ENCODE data around the gene GEN1. TPM values are rescaled to one million over a fixed set of nuclear protein-coding genes. Genes with fewer than 3 reads are reported as not detected.

Gene GEN1, protein sequence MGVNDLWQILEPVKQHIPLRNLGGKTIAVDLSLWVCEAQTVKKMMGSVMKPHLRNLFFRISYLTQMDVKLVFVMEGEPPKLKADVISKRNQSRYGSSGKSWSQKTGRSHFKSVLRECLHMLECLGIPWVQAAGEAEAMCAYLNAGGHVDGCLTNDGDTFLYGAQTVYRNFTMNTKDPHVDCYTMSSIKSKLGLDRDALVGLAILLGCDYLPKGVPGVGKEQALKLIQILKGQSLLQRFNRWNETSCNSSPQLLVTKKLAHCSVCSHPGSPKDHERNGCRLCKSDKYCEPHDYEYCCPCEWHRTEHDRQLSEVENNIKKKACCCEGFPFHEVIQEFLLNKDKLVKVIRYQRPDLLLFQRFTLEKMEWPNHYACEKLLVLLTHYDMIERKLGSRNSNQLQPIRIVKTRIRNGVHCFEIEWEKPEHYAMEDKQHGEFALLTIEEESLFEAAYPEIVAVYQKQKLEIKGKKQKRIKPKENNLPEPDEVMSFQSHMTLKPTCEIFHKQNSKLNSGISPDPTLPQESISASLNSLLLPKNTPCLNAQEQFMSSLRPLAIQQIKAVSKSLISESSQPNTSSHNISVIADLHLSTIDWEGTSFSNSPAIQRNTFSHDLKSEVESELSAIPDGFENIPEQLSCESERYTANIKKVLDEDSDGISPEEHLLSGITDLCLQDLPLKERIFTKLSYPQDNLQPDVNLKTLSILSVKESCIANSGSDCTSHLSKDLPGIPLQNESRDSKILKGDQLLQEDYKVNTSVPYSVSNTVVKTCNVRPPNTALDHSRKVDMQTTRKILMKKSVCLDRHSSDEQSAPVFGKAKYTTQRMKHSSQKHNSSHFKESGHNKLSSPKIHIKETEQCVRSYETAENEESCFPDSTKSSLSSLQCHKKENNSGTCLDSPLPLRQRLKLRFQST
- 10.0 and 10.7 TPM in 2 replicates for polyA plus RNA-seq (2013)

- H3K4me3 ChIP-seq (ENCODE audit: low read depth, low read length) = peak within 1 kb of the TSS; percentile 95
- H3K4ac ChIP-seq (ENCODE audit: low read depth, low read length) = peak within 1 kb of the TSS; percentile 98
- no CpG with 5 or more reads among the region's 76 CpGs for WGBS (ENCODE audit: extremely low coverage, insufficient coverage, insufficient read length)
- peak within 1 kb of the TSS; percentile 98 for H4K91ac ChIP-seq (ENCODE audit: low read depth, low read length)
- peak within 1 kb of the TSS; percentile 98 for H3K27ac ChIP-seq (ENCODE audit: low read depth, low read length)
- peak within 1 kb of the TSS; percentile 65 for H3K4me2 ChIP-seq (ENCODE audit: low read length)
- DNase-seq = peak; percentile 83 to 92
- peaks cover 12% of the 10 kb centered on the region for H3K79me1 ChIP-seq (ENCODE audit: low read length)
- peak within 1 kb of the TSS; percentile 99 for H2BK120ac ChIP-seq (ENCODE audit: insufficient read depth, low read length, poor library complexity)
- no peak within 1 kb of the TSS for H3K23ac ChIP-seq (ENCODE audit: low read length)
- no peaks in the 10 kb centered on the region for H3K9me3 ChIP-seq (ENCODE audit: insufficient read depth, low read depth, low read length)
- peak within 1 kb of the TSS; percentile 87 for H2BK12ac ChIP-seq (ENCODE audit: low read length)
- H2AFZ ChIP-seq (ENCODE audit: insufficient read depth, low read length, poor library complexity) = peak within 1 kb of the TSS; percentile 100
- H3K14ac ChIP-seq (ENCODE audit: low read length) = peak within 1 kb of the TSS; percentile 99
- peak within 1 kb of the TSS; percentile 97 for H4K12ac ChIP-seq (ENCODE audit: low read depth, low read length)
- peak within 1 kb of the TSS; percentile 99 for H4K8ac ChIP-seq (ENCODE audit: low read depth, low read length)
- peaks cover 11% of the 10 kb centered on the region for H3K79me2 ChIP-seq (ENCODE audit: control insufficient read depth, insufficient read depth, low read length, poor library complexity)
- H3K18ac ChIP-seq (ENCODE audit: low read length) = peak within 1 kb of the TSS; percentile 99
- no peaks in the 10 kb centered on the region for H3K36me3 ChIP-seq (ENCODE audit: control insufficient read depth in 1 of 2, insufficient read depth in 2 of 2, low read length in 2 of 2)
- no peaks in the 10 kb centered on the region for H3K4me1 ChIP-seq (ENCODE audit: control insufficient read depth in 1 of 2, insufficient read depth in 2 of 2, low read length in 2 of 2)
- peak within 1 kb of the TSS; percentile 84 for H2AK5ac ChIP-seq (ENCODE audit: low read length)
- H3K27me3 ChIP-seq (ENCODE audit: insufficient read depth, low read length) = no peaks in the 10 kb centered on the region
- H2BK5ac ChIP-seq (ENCODE audit: low read depth, low read length, poor library complexity) = peak within 1 kb of the TSS; percentile 98
- peak within 1 kb of the TSS; percentile 96 for H3K9ac ChIP-seq (ENCODE audit: low read length)
These were observed at the start of gene GEN1, which contains the start of gene SMC6 for GRCh38 chr2:17753803-17754663. Gene GEN1, plus strand, starts transcription at chr2:17754138. Its CDS starts 5,806 bp downstream, at chr2:17759944. Gene SMC6, minus strand, starts transcription at chr2:17753810. Its CDS starts 7,864 bp downstream, at chr2:17745946.

DNA sequence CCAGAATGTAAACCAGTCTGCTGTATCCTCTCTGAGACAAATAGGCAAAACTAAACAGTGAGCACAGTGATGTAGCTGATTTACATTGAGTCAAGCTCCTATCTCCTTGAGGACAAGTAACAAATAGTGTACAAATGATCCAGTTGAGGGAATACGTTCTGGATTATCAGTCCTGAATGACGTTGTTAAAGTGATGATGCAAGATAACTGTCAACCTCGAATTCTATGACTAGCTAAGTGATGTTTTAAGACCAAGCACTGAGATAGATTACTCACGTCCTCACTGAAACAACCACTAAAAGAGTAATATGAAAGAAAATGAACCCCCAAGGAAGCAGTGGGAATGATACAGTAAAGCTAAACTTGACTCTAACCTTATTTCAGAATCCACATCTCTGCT lies 47.1 kb upstream of the GEN1 start:
- Histone ChIP-seq H3K4me1 (ENCODE audit: control insufficient read depth in 1 of 2, insufficient read depth in 2 of 2, low read length in 2 of 2) (no peaks in the 10 kb centered on the region), H3K4me2 (ENCODE audit: low read length) (no peak overlapping the region)
- WGBS (ENCODE audit: extremely low coverage, insufficient coverage, insufficient read length) = no CpG with 5 or more reads among the region's 4 CpGs

GRCh38 chr2:17708501-17708900 lies 45.4 kb upstream of the GEN1 start:
- no peak overlapping the region for H4K8ac ChIP-seq (ENCODE audit: low read depth, low read length)
- no peak overlapping the region for H2BK12ac ChIP-seq (ENCODE audit: low read length)
- H3K9me3 ChIP-seq (ENCODE audit: insufficient read depth, low read depth, low read length) = no peaks in the 10 kb centered on the region
- H3K4ac ChIP-seq (ENCODE audit: low read depth, low read length) = no peak overlapping the region
- H2AFZ ChIP-seq (ENCODE audit: insufficient read depth, low read length, poor library complexity) = no peak overlapping the region
- H4K91ac ChIP-seq (ENCODE audit: low read depth, low read length) = no peak overlapping the region
- H3K23ac ChIP-seq (ENCODE audit: low read length) = no peak overlapping the region
- H3K27me3 ChIP-seq (ENCODE audit: insufficient read depth, low read length) = no peaks in the 10 kb centered on the region
- H2BK5ac ChIP-seq (ENCODE audit: low read depth, low read length, poor library complexity) = no peak overlapping the region
- H3K4me2 ChIP-seq (ENCODE audit: low read length) = no peak overlapping the region
- H3K79me2 ChIP-seq (ENCODE audit: control insufficient read depth, insufficient read depth, low read length, poor library complexity) = no peaks in the 10 kb centered on the region
- no peaks in the 10 kb centered on the region for H3K4me1 ChIP-seq (ENCODE audit: control insufficient read depth in 1 of 2, insufficient read depth in 2 of 2, low read length in 2 of 2)
- no peak overlapping the region for H3K14ac ChIP-seq (ENCODE audit: low read length)
- H3K4me3 ChIP-seq (ENCODE audit: low read depth, low read length) = no peak overlapping the region
- no peak overlapping the region for H4K12ac ChIP-seq (ENCODE audit: low read depth, low read length)
- no peaks in the 10 kb centered on the region for H3K79me1 ChIP-seq (ENCODE audit: low read length)
- H2BK120ac ChIP-seq (ENCODE audit: insufficient read depth, low read length, poor library complexity) = no peak overlapping the region
- WGBS (ENCODE audit: extremely low coverage, insufficient coverage, insufficient read length) = no CpG with 5 or more reads among the region's 1 CpG
- DNase-seq = no peak
- H3K18ac ChIP-seq (ENCODE audit: low read length) = no peak overlapping the region
- no peak overlapping the region for H3K27ac ChIP-seq (ENCODE audit: low read depth, low read length)
- no peak overlapping the region for H2AK5ac ChIP-seq (ENCODE audit: low read length)
- no peak overlapping the region for H3K9ac ChIP-seq (ENCODE audit: low read length)
- peaks cover 8 to 18% of the 10 kb centered on the region in 2 experiments for H3K36me3 ChIP-seq (ENCODE audit: control insufficient read depth in 1 of 2, insufficient read depth in 2 of 2, low read length in 2 of 2)

More for the DNA sequence above, 47.1 kb upstream of the GEN1 start:
- Histone ChIP-seq H2AK5ac (ENCODE audit: low read length) (no peak overlapping the region), H3K79me1 (ENCODE audit: low read length) (no peaks in the 10 kb centered on the region), H4K12ac (ENCODE audit: low read depth, low read length) (no peak overlapping the region), H2BK5ac (ENCODE audit: low read depth, low read length, poor library complexity) (no peak overlapping the region), H4K8ac (ENCODE audit: low read depth, low read length) (no peak overlapping the region), H3K27me3 (ENCODE audit: insufficient read depth, low read length) (no peaks in the 10 kb centered on the region), H2BK120ac (ENCODE audit: insufficient read depth, low read length, poor library complexity) (no peak overlapping the region), H3K36me3 (ENCODE audit: control insufficient read depth in 1 of 2, insufficient read depth in 2 of 2, low read length in 2 of 2) (peaks cover 6 to 18% of the 10 kb centered on the region in 2 experiments), H3K27ac (ENCODE audit: low read depth, low read length) (no peak overlapping the region), H3K18ac (ENCODE audit: low read length) (no peak overlapping the region), H3K9ac (ENCODE audit: low read length) (no peak overlapping the region), H3K9me3 (ENCODE audit: insufficient read depth, low read depth, low read length) (no peaks in the 10 kb centered on the region), H3K14ac (ENCODE audit: low read length) (no peak overlapping the region), H4K91ac (ENCODE audit: low read depth, low read length) (no peak overlapping the region), H3K23ac (ENCODE audit: low read length) (no peak overlapping the region), H2BK12ac (ENCODE audit: low read length) (no peak overlapping the region), H3K4me3 (ENCODE audit: low read depth, low read length) (no peak overlapping the region), H2AFZ (ENCODE audit: insufficient read depth, low read length, poor library complexity) (no peak overlapping the region), H3K79me2 (ENCODE audit: control insufficient read depth, insufficient read depth, low read length, poor library complexity) (no peaks in the 10 kb centered on the region), H3K4ac (ENCODE audit: low read depth, low read length) (no peak overlapping the region)
- DNase-seq = no peak

DNA sequence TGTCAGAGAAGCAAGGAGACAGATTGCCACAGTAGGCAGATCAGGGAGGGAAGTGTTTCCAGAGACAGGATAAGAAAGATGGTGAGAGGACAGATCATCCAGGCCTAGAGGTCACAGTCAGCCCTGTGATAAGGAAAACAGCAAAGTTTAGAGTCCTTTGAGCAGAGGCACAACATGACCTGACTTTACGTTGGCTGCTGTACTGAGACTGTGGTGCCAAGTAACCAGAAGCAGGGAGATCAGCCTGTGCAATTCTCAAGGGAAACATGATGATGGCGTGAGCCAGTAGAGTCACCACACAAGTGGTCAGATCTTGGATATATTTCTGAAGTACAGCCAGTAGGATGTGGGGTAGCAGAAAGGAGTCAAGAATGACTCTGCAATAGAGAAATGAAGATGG lies 44.0 kb upstream of the GEN1 start:
- no peak overlapping the region for H4K91ac ChIP-seq (ENCODE audit: low read depth, low read length)
- no peaks in the 10 kb centered on the region for H3K9me3 ChIP-seq (ENCODE audit: insufficient read depth, low read depth, low read length)
- H3K79me1 ChIP-seq (ENCODE audit: low read length) = no peaks in the 10 kb centered on the region
- H3K4me2 ChIP-seq (ENCODE audit: low read length) = no peak overlapping the region
- no peak overlapping the region for H2AK5ac ChIP-seq (ENCODE audit: low read length)
- no peak overlapping the region for H3K9ac ChIP-seq (ENCODE audit: low read length)
- no peak overlapping the region for H4K12ac ChIP-seq (ENCODE audit: low read depth, low read length)
- H3K27ac ChIP-seq (ENCODE audit: low read depth, low read length) = no peak overlapping the region
- H2BK12ac ChIP-seq (ENCODE audit: low read length) = no peak overlapping the region
- H3K4me3 ChIP-seq (ENCODE audit: low read depth, low read length) = no peak overlapping the region
- H3K18ac ChIP-seq (ENCODE audit: low read length) = no peak overlapping the region
- H3K14ac ChIP-seq (ENCODE audit: low read length) = no peak overlapping the region
- no peaks in the 10 kb centered on the region for H3K79me2 ChIP-seq (ENCODE audit: control insufficient read depth, insufficient read depth, low read length, poor library complexity)
- no peak overlapping the region for H2BK5ac ChIP-seq (ENCODE audit: low read depth, low read length, poor library complexity)
- H2BK120ac ChIP-seq (ENCODE audit: insufficient read depth, low read length, poor library complexity) = no peak overlapping the region
- no CpG with 5 or more reads among the region's 2 CpGs for WGBS (ENCODE audit: extremely low coverage, insufficient coverage, insufficient read length)
- no peak overlapping the region for H4K8ac ChIP-seq (ENCODE audit: low read depth, low read length)
- H3K4me1 ChIP-seq (ENCODE audit: control insufficient read depth in 1 of 2, insufficient read depth in 2 of 2, low read length in 2 of 2) = no peaks in the 10 kb centered on the region
- no peaks in the 10 kb centered on the region for H3K27me3 ChIP-seq (ENCODE audit: insufficient read depth, low read length)
- no peak overlapping the region for H3K4ac ChIP-seq (ENCODE audit: low read depth, low read length)
- H3K23ac ChIP-seq (ENCODE audit: low read length) = no peak overlapping the region
- H2AFZ ChIP-seq (ENCODE audit: insufficient read depth, low read length, poor library complexity) = no peak overlapping the region
- H3K36me3 ChIP-seq (ENCODE audit: control insufficient read depth in 1 of 2, insufficient read depth in 2 of 2, low read length in 2 of 2) = peaks cover 12 to 24% of the 10 kb centered on the region in 2 experiments
- DNase-seq = no peak
